HL-60 (cell line): ENCODE results near the gene RNF111.

ENCODE experiments used
- CTCF ChIP-seq: IDR thresholded peaks from one replicate; pipeline ENCODE4 v1.5.1; 2011; ENCODE audit warnings: low read length, control low read depth, inconsistent platforms; ENCODE audit not compliant: insufficient read depth
- GABPA ChIP-seq: IDR thresholded peaks from 2 replicates; pipeline ENCODE4 v1.6.1; 2012; ENCODE audit warnings: low read depth
- POLR2AphosphoS5 ChIP-seq: IDR thresholded peaks from 2 replicates; pipeline ENCODE4 v1.6.1; 2012; ENCODE audit warnings: low read depth
- REST ChIP-seq: IDR thresholded peaks from 2 replicates; pipeline ENCODE4 v1.6.1; 2012; ENCODE audit warnings: low read depth; ENCODE audit not compliant: insufficient replicate concordance
- SPI1 ChIP-seq: IDR thresholded peaks from 2 replicates; pipeline ENCODE4 v1.6.1; 2012; ENCODE audit warnings: low read depth, mild to moderate bottlenecking, borderline replicate concordance

GRCh38 chr15:59018833-59019232, 31.4 kb downstream of the RNF111 start:
- TF ChIP-seq CTCF (no peak), POLR2AphosphoS5 (no peak), GABPA (no peak), REST (no peak), SPI1 (no peak)
